ENCODE results near the gene DIAPH1.

The DIAPH1 gene

DNA sequence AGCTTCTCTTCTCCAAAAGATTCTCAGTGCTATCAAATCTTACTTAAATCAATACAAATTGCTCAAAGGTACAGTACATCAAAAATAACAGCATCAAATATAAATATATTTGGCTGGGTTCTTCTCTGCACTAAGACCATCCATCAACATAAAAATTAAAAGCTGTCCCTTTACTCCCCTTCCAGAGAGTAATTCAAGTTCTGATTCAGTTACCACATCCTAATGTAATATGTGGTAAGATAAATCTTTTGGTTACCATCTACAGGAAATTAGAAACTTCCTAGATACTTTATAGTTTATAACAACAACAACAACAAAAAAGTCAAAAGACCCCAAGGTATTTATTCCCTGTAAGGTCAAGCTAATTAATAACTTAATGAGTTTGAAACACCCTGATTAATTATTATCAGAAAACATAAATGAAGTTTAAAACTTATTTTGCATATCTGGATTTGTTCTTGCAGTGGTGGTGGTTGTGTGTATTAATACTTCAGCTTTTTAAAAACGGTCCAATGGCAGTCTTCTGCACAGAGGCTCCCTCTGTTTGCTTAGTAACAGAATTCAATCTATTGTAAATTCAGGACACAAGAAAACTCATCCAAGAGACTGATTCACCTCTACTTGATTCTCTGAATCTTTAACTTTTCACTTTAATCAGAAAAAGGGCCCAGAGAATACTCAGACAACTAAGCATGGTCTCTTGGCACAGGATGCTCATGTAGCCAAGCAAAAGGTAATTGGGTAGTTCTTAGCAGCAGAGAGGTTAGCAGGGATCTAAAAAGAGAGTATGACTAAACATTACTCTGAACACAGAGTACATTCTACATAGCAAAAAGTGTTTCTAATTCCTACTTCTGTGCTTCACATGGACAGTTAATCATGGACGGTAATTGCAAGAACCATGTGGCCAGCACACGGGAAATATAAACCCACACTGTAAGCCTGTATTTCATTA is 20.1 kb downstream of the DIAPH1 start:
- H3K4me3 ChIP-seq (ENCODE audit: low read depth, low read length), result no peak overlapping the region
- TF ChIP-seq, protein P1, sequence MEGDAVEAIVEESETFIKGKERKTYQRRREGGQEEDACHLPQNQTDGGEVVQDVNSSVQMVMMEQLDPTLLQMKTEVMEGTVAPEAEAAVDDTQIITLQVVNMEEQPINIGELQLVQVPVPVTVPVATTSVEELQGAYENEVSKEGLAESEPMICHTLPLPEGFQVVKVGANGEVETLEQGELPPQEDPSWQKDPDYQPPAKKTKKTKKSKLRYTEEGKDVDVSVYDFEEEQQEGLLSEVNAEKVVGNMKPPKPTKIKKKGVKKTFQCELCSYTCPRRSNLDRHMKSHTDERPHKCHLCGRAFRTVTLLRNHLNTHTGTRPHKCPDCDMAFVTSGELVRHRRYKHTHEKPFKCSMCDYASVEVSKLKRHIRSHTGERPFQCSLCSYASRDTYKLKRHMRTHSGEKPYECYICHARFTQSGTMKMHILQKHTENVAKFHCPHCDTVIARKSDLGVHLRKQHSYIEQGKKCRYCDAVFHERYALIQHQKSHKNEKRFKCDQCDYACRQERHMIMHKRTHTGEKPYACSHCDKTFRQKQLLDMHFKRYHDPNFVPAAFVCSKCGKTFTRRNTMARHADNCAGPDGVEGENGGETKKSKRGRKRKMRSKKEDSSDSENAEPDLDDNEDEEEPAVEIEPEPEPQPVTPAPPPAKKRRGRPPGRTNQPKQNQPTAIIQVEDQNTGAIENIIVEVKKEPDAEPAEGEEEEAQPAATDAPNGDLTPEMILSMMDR (IDR thresholded peaks at IDR 0.05; ENCODE audit: low read depth, low read length), result no peak

DNA sequence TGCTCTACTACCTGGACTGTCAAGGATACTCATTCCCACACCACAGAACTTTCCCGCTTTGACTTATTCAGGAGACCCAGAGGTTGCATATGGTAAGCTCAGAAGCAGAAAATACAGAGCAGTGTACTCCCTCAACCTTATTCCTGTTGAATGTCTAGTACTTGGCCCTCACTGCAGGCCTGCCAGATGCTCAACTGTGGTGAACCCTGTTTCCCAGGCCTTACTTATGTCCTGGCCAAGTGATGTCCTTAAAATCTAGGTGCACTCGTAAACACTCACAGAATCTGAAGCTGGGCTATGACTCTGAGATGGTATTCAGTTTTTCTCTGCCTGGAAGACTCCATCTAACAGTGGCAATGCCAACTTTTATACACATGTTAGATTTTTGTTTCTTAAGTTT is 21.0 kb downstream of the DIAPH1 start:
- no peak overlapping the region for H3K4me3 ChIP-seq (ENCODE audit: low read depth, low read length)
- TF ChIP-seq, protein P1 (IDR thresholded peaks at IDR 0.05; ENCODE audit: low read depth, low read length), result no peak

DNA sequence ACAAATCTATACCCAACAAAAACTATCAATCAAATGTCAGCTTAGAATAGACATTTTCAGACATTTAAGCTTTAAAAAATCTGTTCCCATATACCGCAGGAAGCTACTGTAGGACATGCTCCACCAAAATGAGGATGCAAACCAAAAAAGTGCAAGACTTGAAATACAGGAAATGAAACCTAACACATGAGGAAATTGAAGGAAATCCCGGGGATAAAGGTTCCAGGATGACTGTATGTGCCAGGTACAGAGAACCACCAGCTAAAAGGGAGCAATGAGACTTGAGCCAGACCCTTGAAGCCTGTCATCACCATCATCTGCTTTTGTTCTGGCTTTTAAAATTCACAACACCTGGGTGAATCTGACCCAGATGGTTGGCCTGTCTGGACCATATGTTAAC is 21.4 kb downstream of the DIAPH1 start:
- no peak overlapping the region for H3K4me3 ChIP-seq (ENCODE audit: low read depth, low read length)

DNA sequence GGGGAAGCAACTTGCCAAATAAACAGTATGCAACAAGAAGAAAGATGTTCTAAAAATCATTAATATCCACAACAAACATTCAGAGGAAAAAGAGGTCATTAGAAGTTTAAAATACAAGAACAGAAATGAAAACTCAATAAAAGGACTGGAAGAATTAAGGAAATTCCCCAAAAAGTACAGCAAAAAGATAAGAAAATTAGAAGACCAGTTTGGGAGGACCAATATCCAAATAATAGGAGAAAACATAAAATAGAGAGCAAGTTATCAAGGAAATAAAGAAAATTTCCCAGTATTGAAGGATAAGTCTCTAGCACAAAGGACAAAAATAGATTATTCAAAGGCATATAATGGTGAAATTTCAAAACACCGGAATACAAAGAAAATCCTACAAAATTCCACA is 21.9 kb downstream of the DIAPH1 start:
- TF ChIP-seq, protein P1 (IDR thresholded peaks at IDR 0.05; ENCODE audit: low read depth, low read length), result no peak
- H3K4me3 ChIP-seq (ENCODE audit: low read depth, low read length), result no peak overlapping the region

More for the DNA sequence above, 21.4 kb downstream of the DIAPH1 start:
- TF ChIP-seq, protein P1 (IDR thresholded peaks at IDR 0.05; ENCODE audit: low read depth, low read length), result no peak

DNA sequence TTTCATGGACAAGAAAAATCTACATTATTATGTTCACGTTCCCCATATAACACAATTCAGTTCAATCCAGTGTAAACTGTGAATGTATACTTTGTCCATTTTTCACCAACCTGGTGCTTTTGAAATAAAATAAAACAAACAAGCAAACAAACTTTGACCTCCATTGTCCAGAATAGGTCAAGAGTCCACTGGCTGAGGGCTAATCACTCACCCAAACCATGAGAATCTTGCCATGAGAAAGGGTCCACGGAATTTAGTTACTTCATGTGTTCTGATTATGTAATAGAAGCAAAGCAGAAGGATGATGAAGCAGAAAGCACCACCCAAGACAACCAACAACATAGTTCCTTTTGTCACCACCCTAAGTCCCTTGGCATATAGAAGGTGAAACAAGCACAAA is 28.7 kb downstream of the DIAPH1 start:
- H3K4me3 ChIP-seq (ENCODE audit: low read depth, low read length), result no peak overlapping the region
- TF ChIP-seq, protein P1 (IDR thresholded peaks at IDR 0.05; ENCODE audit: low read depth, low read length), result no peak

DNA sequence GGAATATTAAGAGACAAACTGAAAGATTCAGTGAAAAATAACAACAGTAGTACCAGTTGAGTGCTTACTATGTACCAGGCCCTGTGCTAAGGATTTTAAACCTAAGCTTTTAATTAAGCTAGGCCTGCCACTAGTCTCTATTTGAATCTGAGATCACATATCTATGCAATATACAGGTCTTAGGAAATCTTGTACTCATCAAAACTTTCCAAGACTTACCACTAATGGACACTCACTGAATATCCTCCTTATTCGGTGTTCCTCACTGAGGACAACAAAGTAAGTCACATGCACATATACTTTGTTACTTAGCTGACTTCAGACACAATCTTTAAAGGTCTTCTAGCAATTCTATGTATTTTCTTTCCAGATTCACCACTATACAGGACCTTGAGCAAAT is 32.6 kb downstream of the DIAPH1 start:
- TF ChIP-seq, protein P1 (IDR thresholded peaks at IDR 0.05; ENCODE audit: low read depth, low read length), result no peak
- no peak overlapping the region for H3K4me3 ChIP-seq (ENCODE audit: low read depth, low read length)

DNA sequence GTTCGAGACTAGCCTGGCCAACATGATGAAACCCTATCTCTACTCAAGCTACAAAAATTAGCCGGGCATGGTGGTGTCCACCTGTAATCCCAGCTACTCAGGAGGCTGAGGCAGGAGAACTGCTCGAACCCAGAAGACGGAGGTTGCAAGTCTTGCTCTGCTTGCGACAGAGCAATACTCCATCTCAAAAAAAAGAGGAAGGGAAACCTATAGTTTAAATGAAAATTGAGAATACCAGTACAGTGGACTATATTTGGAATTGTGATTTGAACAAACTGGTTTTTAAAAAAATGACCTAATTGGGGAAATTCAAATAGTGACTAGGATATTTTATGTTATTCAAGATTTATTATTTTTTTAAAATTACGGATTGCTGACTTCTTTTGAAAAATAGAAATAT is 33.2 kb downstream of the DIAPH1 start:
- TF ChIP-seq, protein P1 (IDR thresholded peaks at IDR 0.05; ENCODE audit: low read depth, low read length), result no peak
- H3K4me3 ChIP-seq (ENCODE audit: low read depth, low read length), result no peak overlapping the region
